ENCODE results near the gene EPO.

DNA sequence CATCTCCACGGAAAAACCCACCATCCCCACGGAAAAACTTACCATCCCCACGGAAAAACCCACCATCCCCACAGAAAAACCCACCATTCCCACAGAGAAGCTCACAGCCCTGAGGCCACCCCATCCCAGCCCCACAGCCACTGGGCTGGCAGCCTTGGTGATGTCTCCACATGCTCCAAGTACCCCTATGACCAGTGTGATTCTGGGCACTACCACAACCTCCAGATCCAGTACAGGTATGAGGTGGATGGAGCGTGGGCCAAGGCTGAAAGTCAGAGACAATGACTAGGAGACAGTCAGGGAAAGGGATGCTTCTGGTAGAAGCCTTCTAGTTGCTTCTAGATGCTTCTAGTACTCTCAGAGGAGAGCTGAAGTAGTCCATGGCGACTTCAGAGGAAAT, 32.7 kb downstream of the EPO start:
- TF ChIP-seq POLR2A (IDR thresholded peaks at IDR 0.05) = no peak
- TF ChIP-seq, protein P1, sequence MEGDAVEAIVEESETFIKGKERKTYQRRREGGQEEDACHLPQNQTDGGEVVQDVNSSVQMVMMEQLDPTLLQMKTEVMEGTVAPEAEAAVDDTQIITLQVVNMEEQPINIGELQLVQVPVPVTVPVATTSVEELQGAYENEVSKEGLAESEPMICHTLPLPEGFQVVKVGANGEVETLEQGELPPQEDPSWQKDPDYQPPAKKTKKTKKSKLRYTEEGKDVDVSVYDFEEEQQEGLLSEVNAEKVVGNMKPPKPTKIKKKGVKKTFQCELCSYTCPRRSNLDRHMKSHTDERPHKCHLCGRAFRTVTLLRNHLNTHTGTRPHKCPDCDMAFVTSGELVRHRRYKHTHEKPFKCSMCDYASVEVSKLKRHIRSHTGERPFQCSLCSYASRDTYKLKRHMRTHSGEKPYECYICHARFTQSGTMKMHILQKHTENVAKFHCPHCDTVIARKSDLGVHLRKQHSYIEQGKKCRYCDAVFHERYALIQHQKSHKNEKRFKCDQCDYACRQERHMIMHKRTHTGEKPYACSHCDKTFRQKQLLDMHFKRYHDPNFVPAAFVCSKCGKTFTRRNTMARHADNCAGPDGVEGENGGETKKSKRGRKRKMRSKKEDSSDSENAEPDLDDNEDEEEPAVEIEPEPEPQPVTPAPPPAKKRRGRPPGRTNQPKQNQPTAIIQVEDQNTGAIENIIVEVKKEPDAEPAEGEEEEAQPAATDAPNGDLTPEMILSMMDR (IDR thresholded peaks at IDR 0.05) = no peak

Measured in body of pancreas (tissue), 4 donors.